ENCODE measurements around the gene RHBG.

GRCh38 chr1:156406251-156406650, 37.2 kb downstream of the RHBG start:
- no peak for TF ChIP-seq MXI1 (conservative IDR thresholded peaks at IDR 0.05; ENCODE audit: poor library complexity, severe bottlenecking)
- no peak for TF ChIP-seq POLR2AphosphoS5 (IDR thresholded peaks at IDR 0.05)
- TF ChIP-seq, protein P1, sequence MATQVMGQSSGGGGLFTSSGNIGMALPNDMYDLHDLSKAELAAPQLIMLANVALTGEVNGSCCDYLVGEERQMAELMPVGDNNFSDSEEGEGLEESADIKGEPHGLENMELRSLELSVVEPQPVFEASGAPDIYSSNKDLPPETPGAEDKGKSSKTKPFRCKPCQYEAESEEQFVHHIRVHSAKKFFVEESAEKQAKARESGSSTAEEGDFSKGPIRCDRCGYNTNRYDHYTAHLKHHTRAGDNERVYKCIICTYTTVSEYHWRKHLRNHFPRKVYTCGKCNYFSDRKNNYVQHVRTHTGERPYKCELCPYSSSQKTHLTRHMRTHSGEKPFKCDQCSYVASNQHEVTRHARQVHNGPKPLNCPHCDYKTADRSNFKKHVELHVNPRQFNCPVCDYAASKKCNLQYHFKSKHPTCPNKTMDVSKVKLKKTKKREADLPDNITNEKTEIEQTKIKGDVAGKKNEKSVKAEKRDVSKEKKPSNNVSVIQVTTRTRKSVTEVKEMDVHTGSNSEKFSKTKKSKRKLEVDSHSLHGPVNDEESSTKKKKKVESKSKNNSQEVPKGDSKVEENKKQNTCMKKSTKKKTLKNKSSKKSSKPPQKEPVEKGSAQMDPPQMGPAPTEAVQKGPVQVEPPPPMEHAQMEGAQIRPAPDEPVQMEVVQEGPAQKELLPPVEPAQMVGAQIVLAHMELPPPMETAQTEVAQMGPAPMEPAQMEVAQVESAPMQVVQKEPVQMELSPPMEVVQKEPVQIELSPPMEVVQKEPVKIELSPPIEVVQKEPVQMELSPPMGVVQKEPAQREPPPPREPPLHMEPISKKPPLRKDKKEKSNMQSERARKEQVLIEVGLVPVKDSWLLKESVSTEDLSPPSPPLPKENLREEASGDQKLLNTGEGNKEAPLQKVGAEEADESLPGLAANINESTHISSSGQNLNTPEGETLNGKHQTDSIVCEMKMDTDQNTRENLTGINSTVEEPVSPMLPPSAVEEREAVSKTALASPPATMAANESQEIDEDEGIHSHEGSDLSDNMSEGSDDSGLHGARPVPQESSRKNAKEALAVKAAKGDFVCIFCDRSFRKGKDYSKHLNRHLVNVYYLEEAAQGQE (IDR thresholded peaks at IDR 0.05; ENCODE audit: borderline replicate concordance) = no peak
- TF ChIP-seq, protein P2, sequence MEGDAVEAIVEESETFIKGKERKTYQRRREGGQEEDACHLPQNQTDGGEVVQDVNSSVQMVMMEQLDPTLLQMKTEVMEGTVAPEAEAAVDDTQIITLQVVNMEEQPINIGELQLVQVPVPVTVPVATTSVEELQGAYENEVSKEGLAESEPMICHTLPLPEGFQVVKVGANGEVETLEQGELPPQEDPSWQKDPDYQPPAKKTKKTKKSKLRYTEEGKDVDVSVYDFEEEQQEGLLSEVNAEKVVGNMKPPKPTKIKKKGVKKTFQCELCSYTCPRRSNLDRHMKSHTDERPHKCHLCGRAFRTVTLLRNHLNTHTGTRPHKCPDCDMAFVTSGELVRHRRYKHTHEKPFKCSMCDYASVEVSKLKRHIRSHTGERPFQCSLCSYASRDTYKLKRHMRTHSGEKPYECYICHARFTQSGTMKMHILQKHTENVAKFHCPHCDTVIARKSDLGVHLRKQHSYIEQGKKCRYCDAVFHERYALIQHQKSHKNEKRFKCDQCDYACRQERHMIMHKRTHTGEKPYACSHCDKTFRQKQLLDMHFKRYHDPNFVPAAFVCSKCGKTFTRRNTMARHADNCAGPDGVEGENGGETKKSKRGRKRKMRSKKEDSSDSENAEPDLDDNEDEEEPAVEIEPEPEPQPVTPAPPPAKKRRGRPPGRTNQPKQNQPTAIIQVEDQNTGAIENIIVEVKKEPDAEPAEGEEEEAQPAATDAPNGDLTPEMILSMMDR (IDR thresholded peaks at IDR 0.05; ENCODE audit: poor library complexity, severe bottlenecking) = no peak
- TF ChIP-seq TAF1 (IDR thresholded peaks at IDR 0.05; ENCODE audit: low read depth) = no peak
- no peak for TF ChIP-seq RAD21 (conservative IDR thresholded peaks at IDR 0.05)
- no peak for TF ChIP-seq EZH2 (IDR thresholded peaks at IDR 0.05; ENCODE audit: borderline replicate concordance, insufficient read depth, low read length, poor library complexity, severe bottlenecking)

Data from neural cell (in vitro differentiated cells).